Neural progenitor cell (in vitro differentiated cells): ENCODE results near the gene IRX4. TPM values are rescaled to one million over a fixed set of nuclear protein-coding genes. Genes with fewer than 3 reads are reported as not detected.

Experiments used
- DNase-seq: peaks from one replicate; pipeline ENCODE4 v3.0.0-alpha.2; 2016; ENCODE audit warnings: low spot score
- H2AFZ ChIP-seq: fragments of 200-600 bp; sonication (generic); replicated peaks from 2 replicates; pipeline ENCODE4 v1.6.1; 2016; ENCODE audit warnings: antibody characterized with exemption
- H3F3A ChIP-seq: fragments of 200-600 bp; sonication (generic); 2 replicates; pipeline ENCODE4 v1.6.1; 2016; ENCODE audit warnings: antibody characterized with exemption, low read depth
- H3K27ac ChIP-seq: fragments of 200-600 bp; sonication (generic); 2 replicates; pipeline ENCODE4 v1.5.1; 2016; ENCODE audit warnings: mild to moderate bottlenecking
- H3K27me3 ChIP-seq: fragments of 200-600 bp; sonication (generic); 2 replicates; pipeline ENCODE4 v1.6.1; 2016; ENCODE audit warnings: mild to moderate bottlenecking, moderate library complexity
- H3K36me3 ChIP-seq: fragments of 200-600 bp; sonication (generic); 2 replicates; pipeline ENCODE4 v1.5.1; 2016
- H3K4me1 ChIP-seq: fragments of 200-600 bp; sonication (generic); 2 replicates; pipeline ENCODE4 v1.6.1; 2016; ENCODE audit warnings: mixed run types
- H3K4me2 ChIP-seq: fragments of 200-600 bp; sonication (generic); 2 replicates; pipeline ENCODE4 v1.6.1; 2016
- H3K4me3 ChIP-seq: fragments of 200-600 bp; sonication (generic); 2 replicates; pipeline ENCODE4 v1.5.1; 2016
- H3K79me2 ChIP-seq: fragments of 200-600 bp; sonication (generic); 2 replicates; pipeline ENCODE4 v1.6.1; 2016; ENCODE audit warnings: low read depth
- H3K9ac ChIP-seq: fragments of 200-600 bp; sonication (generic); 2 replicates; pipeline ENCODE4 v1.6.1; 2016
- H3K9me3 ChIP-seq: fragments of 200-600 bp; sonication (generic); 2 replicates; pipeline ENCODE4 v1.5.1; 2016; ENCODE audit warnings: low read depth
- H4K20me1 ChIP-seq: fragments of 200-600 bp; sonication (generic); 2 replicates; pipeline ENCODE4 v1.6.1; 2016; ENCODE audit warnings: low read depth
- H3K27ac Mint-ChIP-seq: 3 replicates; pipeline ENCODE4 v1.8.0; 2021; ENCODE audit warnings: mixed read lengths
- H3K27me3 Mint-ChIP-seq: 2 replicates; pipeline ENCODE4 v1.8.0; 2022; ENCODE audit warnings: low read depth, mild to moderate bottlenecking, inconsistent platforms, moderate library complexity, mixed read lengths; ENCODE audit not compliant: insufficient read depth
- H3K36me3 Mint-ChIP-seq: 3 replicates; pipeline ENCODE4 v1.8.0; 2021; ENCODE audit warnings: mixed read lengths
- H3K4me1 Mint-ChIP-seq: 3 replicates; pipeline ENCODE4 v1.8.0; 2021; ENCODE audit warnings: mixed read lengths
- H3K4me3 Mint-ChIP-seq: 3 replicates; pipeline ENCODE4 v1.8.0; 2021; ENCODE audit warnings: mild to moderate bottlenecking, moderate library complexity, mixed read lengths
- H3K9me3 Mint-ChIP-seq: 3 replicates; pipeline ENCODE4 v1.8.0; 2020; ENCODE audit warnings: mixed read lengths
- CTCF ChIP-seq: fragments of 200-600 bp; sonication (generic); IDR thresholded peaks from 2 replicates; pipeline ENCODE4 v1.5.1; 2017; ENCODE audit warnings: antibody characterized with exemption, mild to moderate bottlenecking
- EZH2 ChIP-seq: fragments of 200-600 bp; sonication (generic); IDR thresholded peaks from 2 replicates; pipeline ENCODE4 v1.6.1; 2017; ENCODE audit warnings: antibody characterized with exemption, mild to moderate bottlenecking, moderate library complexity
- EZH2phosphoT487 ChIP-seq: fragments of 200-600 bp; sonication (generic); IDR thresholded peaks from 2 replicates; pipeline ENCODE4 v1.6.1; 2017; ENCODE audit warnings: antibody characterized with exemption
- total RNA-seq: library from RNA; depleted of rRNA; stranded (reverse); fragments of >200 nt; gene quantifications from 2 replicates; pipeline ENCODE4 v1.2.3, GENCODE V29; 2015; ENCODE audit warnings: low replicate concordance

IRX4 gene
- total RNA-seq, 1 donor from 2014 or later, result not detected

GRCh38 chr5:1887588-1888360 is 5.0 kb upstream of the IRX4 start:
- Mint-ChIP-seq H3K27ac (no peak overlapping the region), H3K36me3 (no peaks in the 10 kb centered on the region), H3K4me1 (peaks cover 21% of the 10 kb centered on the region), H3K4me3 (no peak overlapping the region), H3K9me3 (peaks cover 5% of the 10 kb centered on the region), H3K27me3 (peaks cover 46% of the 10 kb centered on the region)
- Histone ChIP-seq H3K4me1 (peaks cover 17% of the 10 kb centered on the region), H3K27ac (no peak overlapping the region), H3K9ac (no peak overlapping the region), H3K79me2 (no peaks in the 10 kb centered on the region), H3K36me3 (no peaks in the 10 kb centered on the region), H3K4me3 (peak overlapping the region; percentile 50), H4K20me1 (peaks cover 56% of the 10 kb centered on the region), H3K27me3 (peaks cover 100% of the 10 kb centered on the region), H3F3A (no peaks in the 10 kb centered on the region), H2AFZ (no peak overlapping the region), H3K9me3 (no peaks in the 10 kb centered on the region), H3K4me2 (peak overlapping the region; percentile 87)
- no peak for TF ChIP-seq CTCF
- peak; percentile 39 for DNase-seq

GRCh38 chr5:1886846-1887587 is 4.3 kb upstream of the IRX4 start:
- Histone ChIP-seq H3K4me1 (peaks cover 22% of the 10 kb centered on the region), H3K27me3 (peaks cover 100% of the 10 kb centered on the region), H3K4me3 (peak overlapping the region; percentile 50), H3K36me3 (no peaks in the 10 kb centered on the region), H4K20me1 (peaks cover 64% of the 10 kb centered on the region), H3K9ac (no peak overlapping the region), H3K4me2 (peak overlapping the region; percentile 87), H2AFZ (no peak overlapping the region), H3K9me3 (no peaks in the 10 kb centered on the region), H3K27ac (no peak overlapping the region), H3F3A (no peaks in the 10 kb centered on the region), H3K79me2 (no peaks in the 10 kb centered on the region)
- no peaks in the 10 kb centered on the region for H3K36me3 Mint-ChIP-seq
- DNase-seq, result peak; percentile 57
- H3K4me3 Mint-ChIP-seq, result no peak overlapping the region
- peaks cover 20% of the 10 kb centered on the region for H3K4me1 Mint-ChIP-seq
- H3K27ac Mint-ChIP-seq, result no peak overlapping the region
- peak; percentile 17 for TF ChIP-seq CTCF
- no peak for TF ChIP-seq EZH2phosphoT487
- TF ChIP-seq EZH2, result peak; percentile 43
- H3K27me3 Mint-ChIP-seq, result peaks cover 47% of the 10 kb centered on the region
- H3K9me3 Mint-ChIP-seq, result peaks cover 4% of the 10 kb centered on the region

- H3K27ac ChIP-seq, result no peak overlapping the region
- no peaks in the 10 kb centered on the region for H3K9me3 ChIP-seq
- H2AFZ ChIP-seq, result no peak overlapping the region
- peaks cover 27% of the 10 kb centered on the region for H3K4me1 ChIP-seq
- no peaks in the 10 kb centered on the region for H3K36me3 Mint-ChIP-seq
- peaks cover 51% of the 10 kb centered on the region for H3K27me3 Mint-ChIP-seq
- DNase-seq, result peak; percentile 28
- H3K4me2 ChIP-seq, result peak overlapping the region; percentile 87
- no peaks in the 10 kb centered on the region for H3F3A ChIP-seq
- TF ChIP-seq EZH2 (peak; percentile 100), EZH2phosphoT487 (peak; percentile 99), CTCF (no peak)
- H3K4me3 Mint-ChIP-seq, result peak overlapping the region; percentile 53
- peaks cover 72% of the 10 kb centered on the region for H4K20me1 ChIP-seq
- H3K79me2 ChIP-seq, result no peaks in the 10 kb centered on the region
- no peak overlapping the region for H3K27ac Mint-ChIP-seq
- no peaks in the 10 kb centered on the region for H3K36me3 ChIP-seq
- H3K9me3 Mint-ChIP-seq, result peaks cover 4% of the 10 kb centered on the region
- H3K9ac ChIP-seq, result no peak overlapping the region
- peaks cover 24% of the 10 kb centered on the region for H3K4me1 Mint-ChIP-seq
- H3K4me3 ChIP-seq, result peak overlapping the region; percentile 50
- H3K27me3 ChIP-seq, result peaks cover 100% of the 10 kb centered on the region
Observed at GRCh38 chr5:1885868-1886845, 3.4 kb upstream of the IRX4 start.
